Activated CD4-positive, alpha-beta memory T cell treated with anti-CD3 and anti-CD28 coated beads, Interleukin-2, amount 10 ng/mL, durations not matched to agents 7 days and 5 days (primary cell): ENCODE measurements around the gene TMEM252. TPM values are rescaled to one million over a fixed set of nuclear protein-coding genes. Genes with fewer than 3 reads are reported as not detected.
A peak's percentile ranks its signal among the peaks of the same experiment; 100 is the strongest.

Experiments
- CTCF ChIA-PET: fragments of 350-600 bp; sonication (Branson Sonifier 250); formaldehyde crosslinking; loops from one replicate; lab custom pipeline; 2021; ENCODE audit warnings: antibody characterized with exemption, inconsistent platforms; lab: Charles Lee
- POLR2A ChIA-PET: fragments of 350-600 bp; sonication (Branson Sonifier 250); formaldehyde crosslinking; loops from one replicate; lab custom pipeline; 2021; ENCODE audit warnings: antibody characterized with exemption; lab: Charles Lee
- DNase-seq: peaks from one replicate; pipeline ENCODE4 v3.0.0-alpha.2; 2020
- H3K27ac Mint-ChIP-seq: one replicate; pipeline ENCODE4 v1.8.0; 2021; ENCODE audit warnings: mild to moderate bottlenecking, mixed read lengths
- H3K27me3 Mint-ChIP-seq: one replicate; pipeline ENCODE4 v1.8.0; 2021; ENCODE audit warnings: mixed read lengths
- H3K36me3 Mint-ChIP-seq: one replicate; pipeline ENCODE4 v1.8.0; 2021; ENCODE audit warnings: low read depth, mixed read lengths
- H3K4me1 Mint-ChIP-seq: one replicate; pipeline ENCODE4 v1.8.0; 2021; ENCODE audit warnings: mixed read lengths
- H3K4me3 Mint-ChIP-seq: one replicate; pipeline ENCODE4 v1.8.0; 2021; ENCODE audit warnings: mild to moderate bottlenecking, mixed read lengths
- H3K9me3 Mint-ChIP-seq: one replicate; pipeline ENCODE4 v1.8.0; 2021; ENCODE audit warnings: mixed read lengths
- total RNA-seq, 2 experiments: library from RNA; stranded (reverse); gene quantifications; one replicate each; pipeline ENCODE4 v1.2.3, GENCODE V29; 2021

Gene TMEM252
- total RNA-seq, result not detected

- peaks cover 21% of the 10 kb centered on the region for H3K27me3 Mint-ChIP-seq
- H3K4me3 Mint-ChIP-seq, result no peak within 1 kb of the TSS
- ChIA-PET CTCF (interaction anchor here (1.3 kb wide), 1 partner anchor 27 kb away, joined by 4 read pairs; no protein-coding TSS in a partner anchor), POLR2A (no interaction called here)
- no peak within 1 kb of the TSS for H3K27ac Mint-ChIP-seq
- no peaks in the 10 kb centered on the region for H3K9me3 Mint-ChIP-seq
- DNase-seq, result no peak
- no peaks in the 10 kb centered on the region for H3K36me3 Mint-ChIP-seq
- peaks cover 5% of the 10 kb centered on the region for H3K4me1 Mint-ChIP-seq
These were observed at the start of gene TMEM252 for GRCh38 chr9:68540712-68541535. TSS of gene TMEM252 (minus strand) at chr9:68540883. CDS start at chr9:68540814, 69 bp downstream.

GRCh38 chr9:68585034-68585761 lies 44.5 kb upstream of the TMEM252 start:
- H3K4me1 Mint-ChIP-seq, result peaks cover 3% of the 10 kb centered on the region
- no peak for DNase-seq
- H3K36me3 Mint-ChIP-seq, result no peaks in the 10 kb centered on the region
- peaks cover 15% of the 10 kb centered on the region for H3K27me3 Mint-ChIP-seq
- ChIA-PET POLR2A (no interaction called here), CTCF (interaction anchor here (1.0 to 1.3 kb wide), 2 partner anchors 101 to 414 kb away, joined by 3 to 7 read pairs; no protein-coding TSS in a partner anchor)
- no peak overlapping the region for H3K27ac Mint-ChIP-seq
- H3K9me3 Mint-ChIP-seq, result no peaks in the 10 kb centered on the region
- H3K4me3 Mint-ChIP-seq, result no peak overlapping the region

GRCh38 chr9:68584189-68585033 lies 43.7 kb upstream of the TMEM252 start:
- peak; percentile 87 for DNase-seq
- Mint-ChIP-seq H3K4me1 (peaks cover 3% of the 10 kb centered on the region), H3K27ac (no peak overlapping the region), H3K27me3 (peaks cover 10% of the 10 kb centered on the region), H3K4me3 (no peak overlapping the region), H3K36me3 (no peaks in the 10 kb centered on the region), H3K9me3 (no peaks in the 10 kb centered on the region)
- CTCF ChIA-PET, result interaction anchor here (0.6 to 2.4 kb wide), 16 partner anchors 12 to 609 kb away, joined by 3 to 20 read pairs (median 4); partner anchors contain the start of gene FXN
- POLR2A ChIA-PET, result no interaction called here

GRCh38 chr9:68581696-68582095 lies 41.0 kb upstream of the TMEM252 start:
- POLR2A ChIA-PET, result no interaction called here
- DNase-seq, result no peak
- no peaks in the 10 kb centered on the region for H3K36me3 Mint-ChIP-seq
- H3K4me1 Mint-ChIP-seq, result peaks cover 3% of the 10 kb centered on the region
- no peak overlapping the region for H3K4me3 Mint-ChIP-seq
- CTCF ChIA-PET, result interaction anchor here (1.1 to 2.3 kb wide), 3 partner anchors 12 to 418 kb away, joined by 3 to 10 read pairs (median 8); no protein-coding TSS in a partner anchor
- H3K27me3 Mint-ChIP-seq, result peaks cover 5% of the 10 kb centered on the region
- no peaks in the 10 kb centered on the region for H3K9me3 Mint-ChIP-seq
- H3K27ac Mint-ChIP-seq, result no peak overlapping the region

- Mint-ChIP-seq H3K27ac (no peak overlapping the region), H3K4me3 (no peak overlapping the region), H3K36me3 (no peaks in the 10 kb centered on the region), H3K4me1 (no peaks in the 10 kb centered on the region), H3K9me3 (no peaks in the 10 kb centered on the region), H3K27me3 (peaks cover 7% of the 10 kb centered on the region)
- ChIA-PET CTCF (no interaction called here), POLR2A (no interaction called here)
- no peak for DNase-seq
These were observed 37.3 kb upstream of the TMEM252 start for GRCh38 chr9:68577774-68578591.

- ChIA-PET POLR2A (no interaction called here), CTCF (interaction anchor here (0.9 kb wide), 1 partner anchor 8 kb away, joined by 3 read pairs; no protein-coding TSS in a partner anchor)
- no peak overlapping the region for H3K27ac Mint-ChIP-seq
- H3K9me3 Mint-ChIP-seq, result peaks cover 3% of the 10 kb centered on the region
- no peaks in the 10 kb centered on the region for H3K4me1 Mint-ChIP-seq
- DNase-seq, result no peak
- peaks cover 9% of the 10 kb centered on the region for H3K27me3 Mint-ChIP-seq
- no peaks in the 10 kb centered on the region for H3K36me3 Mint-ChIP-seq
- no peak overlapping the region for H3K4me3 Mint-ChIP-seq
These were observed 35.1 kb upstream of the TMEM252 start for GRCh38 chr9:68575817-68576216.

- no peak for DNase-seq
- ChIA-PET POLR2A (no interaction called here), CTCF (interaction anchor here (0.7 to 2.6 kb wide), 2 partner anchors 14 to 65 kb away, joined by 3 to 10 read pairs; no protein-coding TSS in a partner anchor)
- H3K36me3 Mint-ChIP-seq, result no peaks in the 10 kb centered on the region
- H3K9me3 Mint-ChIP-seq, result peaks cover 3% of the 10 kb centered on the region
- no peak overlapping the region for H3K4me3 Mint-ChIP-seq
- H3K4me1 Mint-ChIP-seq, result no peaks in the 10 kb centered on the region
- H3K27ac Mint-ChIP-seq, result no peak overlapping the region
- H3K27me3 Mint-ChIP-seq, result peaks cover 11% of the 10 kb centered on the region
These were observed 33.5 kb upstream of the TMEM252 start for GRCh38 chr9:68574150-68574549.

- H3K4me3 Mint-ChIP-seq, result no peak overlapping the region
- CTCF ChIA-PET, result interaction anchor here (0.6 to 2.4 kb wide), 10 partner anchors 8 to 452 kb away, joined by 3 to 18 read pairs (median 4); partner anchors contain the start of gene TMEM252
- H3K27me3 Mint-ChIP-seq, result peaks cover 18% of the 10 kb centered on the region
- no peak overlapping the region for H3K27ac Mint-ChIP-seq
- DNase-seq, result no peak
- POLR2A ChIA-PET, result no interaction called here
- no peaks in the 10 kb centered on the region for H3K4me1 Mint-ChIP-seq
- H3K36me3 Mint-ChIP-seq, result no peaks in the 10 kb centered on the region
- H3K9me3 Mint-ChIP-seq, result peaks cover 3% of the 10 kb centered on the region
These were observed 26.9 kb upstream of the TMEM252 start for GRCh38 chr9:68567565-68567964.

- POLR2A ChIA-PET, result no interaction called here
- Mint-ChIP-seq H3K27ac (no peak overlapping the region), H3K9me3 (no peaks in the 10 kb centered on the region), H3K4me3 (no peak overlapping the region), H3K27me3 (peaks cover 9% of the 10 kb centered on the region), H3K4me1 (peaks cover 15% of the 10 kb centered on the region), H3K36me3 (no peaks in the 10 kb centered on the region)
- DNase-seq, result no peak
- CTCF ChIA-PET, result interaction anchor here (0.8 kb wide), 3 partner anchors 9 to 43 kb away, joined by 3 to 4 read pairs (median 3); no protein-coding TSS in a partner anchor
These were observed 21.8 kb upstream of the TMEM252 start for GRCh38 chr9:68562461-68562860.

GRCh38 chr9:68560071-68560844 lies 19.6 kb upstream of the TMEM252 start:
- H3K9me3 Mint-ChIP-seq, result no peaks in the 10 kb centered on the region
- POLR2A ChIA-PET, result interaction anchor here (0.6 kb wide), 2 partner anchors 235 to 361 kb away, joined by 3 read pairs; no protein-coding TSS in a partner anchor
- CTCF ChIA-PET, result interaction anchor here (0.8 to 1.7 kb wide), 10 partner anchors 8 to 969 kb away, joined by 3 to 18 read pairs (median 3); no protein-coding TSS in a partner anchor

GRCh38 chr9:68558545-68558944 lies 17.9 kb upstream of the TMEM252 start:
- Mint-ChIP-seq H3K27ac (no peak overlapping the region), H3K27me3 (peaks cover 22% of the 10 kb centered on the region), H3K36me3 (no peaks in the 10 kb centered on the region), H3K4me1 (peaks cover 15% of the 10 kb centered on the region), H3K4me3 (no peak overlapping the region), H3K9me3 (no peaks in the 10 kb centered on the region)
- CTCF ChIA-PET, result no interaction called here
- no peak for DNase-seq
- POLR2A ChIA-PET, result no interaction called here

More at GRCh38 chr9:68560071-68560844, 19.6 kb upstream of the TMEM252 start:
- peaks cover 13% of the 10 kb centered on the region for H3K27me3 Mint-ChIP-seq
- no peaks in the 10 kb centered on the region for H3K36me3 Mint-ChIP-seq
- no peak overlapping the region for H3K27ac Mint-ChIP-seq
- H3K4me3 Mint-ChIP-seq, result no peak overlapping the region
- peaks cover 15% of the 10 kb centered on the region for H3K4me1 Mint-ChIP-seq
- DNase-seq, result peak; percentile 58
